HG03095 (cell line): ENCODE results near the gene MATCAP1.

ENCODE experiments used
- ATAC-seq: cut with Tn5 transposase; IDR thresholded peaks from one replicate; pipeline ENCODE4 v1.9.1; 2021; ENCODE audit warnings: moderate library complexity; ENCODE audit not compliant: unreplicated experiment

MATCAP1 gene

GRCh38 chr16:67191995-67192681 is 8.4 kb upstream of the MATCAP1 start, which contains the start of gene E2F4:
Gene E2F4, plus strand, starts transcription at chr16:67192155. Its CDS starts 73 bp downstream, at chr16:67192228.
- ATAC-seq = peak; percentile 78

- no peak for ATAC-seq
These were observed 7.7 kb upstream of the MATCAP1 start for GRCh38 chr16:67191411-67191994.

DNA sequence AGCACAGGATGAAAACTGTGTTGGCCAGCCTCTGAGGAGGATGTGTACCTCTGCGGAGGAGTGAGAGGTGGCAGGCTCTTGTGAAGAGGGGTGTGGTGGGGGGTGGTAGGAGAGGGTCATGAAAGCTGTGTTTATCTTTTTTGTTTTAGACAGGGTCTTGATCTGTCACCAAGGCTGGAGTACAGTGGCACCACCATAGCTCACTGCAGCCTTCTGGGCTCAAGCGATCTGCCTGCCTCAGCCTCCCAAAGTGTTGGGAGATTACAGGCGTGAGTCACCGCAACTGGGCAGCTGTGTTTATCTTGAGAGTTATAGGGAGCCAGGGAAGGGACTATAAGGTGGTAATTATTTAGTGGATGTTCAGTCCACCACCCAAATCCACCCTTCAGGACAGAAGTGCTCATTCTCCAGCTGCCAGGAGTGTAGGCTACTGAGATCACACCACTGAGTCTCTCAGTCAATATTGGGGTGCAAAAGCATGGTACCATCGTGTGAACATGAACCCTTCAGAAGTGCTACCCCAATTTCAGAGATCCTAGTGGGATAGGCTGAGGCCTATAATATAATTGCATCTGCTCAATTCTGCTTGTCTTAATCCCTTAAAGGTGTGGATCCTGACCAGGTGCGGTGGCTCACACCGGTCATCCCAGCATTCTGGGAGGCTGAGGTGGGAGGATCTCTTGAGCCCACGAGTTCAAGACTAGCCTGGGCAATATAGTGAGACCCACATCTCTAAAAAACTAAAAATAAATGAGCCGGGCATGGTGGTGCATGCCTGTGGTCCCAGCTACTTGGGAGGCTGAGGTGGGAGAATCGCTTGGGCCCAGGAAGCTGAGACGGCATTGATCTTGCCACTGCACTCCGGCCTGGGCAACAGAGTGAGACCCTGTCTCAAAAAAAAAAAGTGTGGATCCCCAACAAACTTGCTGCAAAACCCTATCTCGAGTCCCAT is 7.0 kb upstream of the MATCAP1 start:
- ATAC-seq = no peak

DNA sequence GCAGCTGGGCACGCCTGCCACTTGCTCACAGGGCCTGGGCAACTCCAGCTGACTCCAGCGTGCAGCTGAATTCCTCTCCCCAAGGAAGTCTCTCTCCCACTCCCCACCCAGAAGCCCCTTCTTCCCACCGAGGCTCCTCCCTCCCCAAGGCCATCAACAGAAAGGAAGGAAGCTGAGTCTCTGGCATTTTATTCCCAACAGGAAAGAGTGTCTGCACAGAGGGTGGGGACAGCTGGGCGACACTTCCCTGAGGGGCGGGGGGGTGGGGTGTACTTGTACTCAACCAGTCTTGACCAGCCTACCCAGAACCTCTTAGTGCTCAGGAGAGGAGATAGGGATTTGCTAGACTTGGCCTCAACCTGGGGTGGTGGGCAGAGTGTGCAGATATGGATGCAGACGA is 6.3 kb upstream of the MATCAP1 start, which contains the start of gene EXOC3L1:
Gene EXOC3L1 (minus strand): TSS at position 96 of the 400 bp plus-strand sequence. CDS start 460 bp downstream, outside the sequence.
- ATAC-seq = no peak

GRCh38 chr16:67188798-67189197 is 5.0 kb upstream of the MATCAP1 start:
- no peak for ATAC-seq

DNA sequence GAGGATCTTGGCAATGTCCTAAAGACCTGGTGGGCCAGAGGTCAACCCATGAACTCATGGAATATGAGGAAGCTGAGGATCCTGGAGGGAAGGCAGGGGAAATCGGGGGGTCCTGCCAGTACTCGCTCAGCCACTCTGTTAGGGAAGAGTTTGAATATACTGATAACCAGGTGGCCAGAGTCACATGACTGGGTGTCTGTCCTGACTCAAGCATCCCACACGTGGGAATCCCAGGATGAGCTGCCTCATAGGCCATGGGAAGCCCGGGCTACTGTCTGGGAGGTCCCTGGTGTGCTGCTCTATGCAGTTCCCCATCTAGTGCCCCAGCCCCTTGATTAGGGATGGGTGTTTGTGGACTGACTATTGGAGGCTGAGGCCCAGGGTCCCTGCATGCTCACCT is 4.6 kb upstream of the MATCAP1 start:
- no peak for ATAC-seq

DNA sequence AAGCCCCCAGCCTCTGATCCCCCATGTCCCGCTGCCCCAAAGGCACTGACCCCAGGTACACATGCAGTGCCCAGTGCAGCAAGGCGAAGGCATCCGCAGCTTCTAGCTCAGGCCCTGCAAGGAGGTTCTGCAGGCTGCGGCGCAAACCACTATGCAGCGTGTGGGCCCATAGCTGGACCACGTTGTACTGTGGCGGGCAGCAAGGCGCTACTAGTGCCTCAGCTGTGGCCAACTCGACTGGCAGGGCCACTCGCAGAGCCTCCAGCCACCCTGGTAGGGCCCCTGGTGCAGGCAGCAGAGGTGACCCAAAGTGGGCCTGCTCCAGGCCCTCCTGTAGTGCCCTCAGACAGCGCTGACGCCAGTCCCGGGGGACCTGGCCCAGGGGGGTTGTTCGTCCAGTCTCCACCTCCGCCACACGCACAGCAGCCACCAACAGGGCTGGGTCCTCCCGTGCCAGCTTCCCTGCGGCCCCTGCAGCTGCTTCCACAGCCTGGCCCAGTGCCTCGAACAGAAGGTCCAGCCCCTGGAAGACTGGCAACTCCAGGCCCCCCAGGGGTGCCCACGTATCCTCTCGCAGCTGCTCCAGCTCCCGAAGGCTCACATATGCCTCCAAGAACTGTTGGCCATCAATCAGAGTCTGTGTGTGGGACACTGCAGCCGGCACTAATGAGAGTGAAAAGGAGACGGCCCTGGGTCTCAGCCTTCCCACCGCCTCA is 3.6 kb upstream of the MATCAP1 start:
- no peak for ATAC-seq

DNA sequence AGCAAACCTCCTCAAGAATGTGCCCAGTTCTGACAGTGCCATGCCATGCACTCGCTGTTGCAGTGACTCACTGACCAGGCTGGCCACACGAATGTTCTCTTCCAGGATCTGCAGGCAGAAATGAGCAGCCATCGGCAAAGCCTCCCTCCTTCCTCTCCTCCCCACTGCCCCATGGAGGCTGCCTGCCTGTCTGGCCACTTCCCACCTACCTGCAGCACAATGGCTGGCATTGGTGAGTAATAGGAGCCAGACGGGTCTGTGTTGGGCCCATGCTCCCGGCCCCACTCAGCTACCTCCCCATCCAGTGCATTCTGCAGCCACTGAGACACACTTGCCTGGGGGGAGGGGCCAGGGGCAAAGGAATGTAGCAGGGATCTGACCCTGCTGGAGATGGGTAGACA is 2.8 kb upstream of the MATCAP1 start:
- no peak for ATAC-seq

DNA sequence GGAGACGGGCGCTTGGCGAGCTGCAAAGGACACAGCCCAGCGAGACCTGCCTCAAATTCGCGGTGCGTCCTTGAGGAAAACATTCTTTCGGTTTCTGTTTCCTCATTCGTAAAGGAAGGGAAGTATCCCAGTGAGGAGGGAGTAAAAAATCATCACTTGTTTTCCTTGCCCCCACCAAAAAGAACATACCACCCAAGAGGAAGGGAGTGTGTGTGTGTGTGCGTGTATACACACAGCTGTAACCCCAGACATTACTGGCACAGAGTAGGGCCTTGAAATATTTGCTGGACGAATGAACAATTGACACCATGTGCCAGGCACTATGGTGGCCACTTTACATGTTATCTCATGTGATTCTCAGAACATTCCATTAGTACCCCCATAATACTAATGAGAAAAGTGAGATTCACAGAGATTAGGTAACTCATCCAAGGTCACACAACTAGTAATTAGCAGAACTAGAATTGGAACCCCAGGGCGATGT is 1.9 kb upstream of the MATCAP1 start:
- no peak for ATAC-seq

DNA sequence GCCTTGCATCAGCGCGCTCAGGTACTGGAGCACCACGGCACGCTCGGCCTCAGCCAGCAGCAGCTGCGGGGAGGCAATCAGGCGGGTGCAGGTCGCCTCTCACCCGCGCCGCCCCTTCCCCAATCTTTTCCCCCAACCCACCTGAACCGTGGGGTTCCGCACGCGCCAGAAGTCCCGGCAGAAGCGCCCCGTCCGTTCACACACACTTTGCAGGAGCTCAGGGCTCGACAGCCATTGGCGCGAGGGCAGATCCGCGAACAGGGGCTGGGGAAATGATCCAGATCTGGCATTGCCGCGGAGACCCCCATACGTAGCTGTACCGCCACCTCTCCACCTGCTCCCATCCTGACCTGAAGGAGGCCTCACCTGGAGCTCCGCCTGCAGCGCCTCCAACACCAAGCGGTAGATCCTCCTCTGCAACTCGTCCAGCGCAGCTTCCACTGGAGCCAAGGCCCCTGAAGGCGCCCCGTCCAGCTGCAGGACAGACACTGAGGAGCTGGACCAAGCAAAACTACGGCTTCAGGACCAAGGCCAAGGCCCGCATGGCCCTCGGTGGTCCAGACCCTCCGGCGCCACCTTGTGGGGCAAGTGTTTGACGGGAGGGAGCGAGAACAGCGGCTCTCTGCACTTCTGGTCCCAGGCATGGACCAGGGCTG is 1.4 kb upstream of the MATCAP1 start:
- no peak for ATAC-seq

- ATAC-seq = no peak
These were observed 761 bp upstream of the MATCAP1 start for GRCh38 chr16:67184453-67184994.

GRCh38 chr16:67183284-67183626 is 508 bp downstream of the MATCAP1 start:
- no peak for ATAC-seq

GRCh38 chr16:67182288-67182687 is 1.5 kb downstream of the MATCAP1 start:
- ATAC-seq = no peak

DNA sequence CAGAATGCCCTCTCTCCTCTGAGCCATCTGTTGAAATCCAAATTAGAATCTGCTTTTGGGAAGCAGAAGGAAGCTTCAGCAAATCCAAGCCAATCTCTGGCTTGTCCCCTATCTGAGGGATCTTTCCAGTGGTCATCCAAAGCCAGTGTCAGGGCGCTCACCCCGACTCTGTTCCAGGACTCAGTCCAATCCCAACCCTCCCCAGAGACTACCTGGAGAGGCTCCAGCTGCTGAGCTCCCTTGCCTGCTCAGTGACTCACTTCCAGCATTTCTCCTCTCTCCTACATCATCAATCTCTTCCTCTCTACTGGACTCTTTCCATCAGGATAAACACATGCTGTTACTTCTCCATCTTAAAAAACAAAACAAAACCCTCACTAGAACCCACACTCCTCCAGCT is 2.4 kb downstream of the MATCAP1 start:
- no peak for ATAC-seq

GRCh38 chr16:67180166-67180565 is 3.6 kb downstream of the MATCAP1 start:
- ATAC-seq = no peak

- ATAC-seq = no peak
These were observed 4.2 kb downstream of the MATCAP1 start for GRCh38 chr16:67179421-67180080.

- ATAC-seq = no peak
These were observed 5.7 kb downstream of the MATCAP1 start for GRCh38 chr16:67177743-67178699.

GRCh38 chr16:67176662-67177061 is 7.1 kb downstream of the MATCAP1 start:
- no peak for ATAC-seq
